Measurements from ENCODE around the gene RIC3. TPM values are rescaled to one million over a fixed set of nuclear protein-coding genes. Genes with fewer than 3 reads are reported as not detected.

The RIC3 gene
- total RNA-seq, 4 donors from 2014 or later: 3.3 to 43.0 (median 12.5) TPM

- 60 to 85% methylated on average over 1 to 8 of the region's 8 CpGs for WGBS, 2 donors (ENCODE audit: low coverage in 1 of 2)
- H3K9me3 ChIP-seq: no peaks in the 10 kb centered on the region
- peaks cover 0 to 16% (median 7%) of the 10 kb centered on the region in 4 donors for H3K4me1 ChIP-seq
- peak overlapping the region in 1 of 4 donors; percentile 53 for H3K27ac ChIP-seq
- TF ChIP-seq EP300 (IDR thresholded peaks at IDR 0.05; ENCODE audit: low read depth): no peak
- no peak for TF ChIP-seq POLR2A (IDR thresholded peaks at IDR 0.05)
- TF ChIP-seq POLR2AphosphoS5 (IDR thresholded peaks at IDR 0.05): no peak
- no peak for TF ChIP-seq CTCF (IDR thresholded peaks at IDR 0.05)
- intact Hi-C loops (cut with DNase I; ENCODE audit: low total_unique reads) (loop anchor here (5.0 kb wide), 1 partner anchor 37 kb away; no protein-coding TSS in a partner anchor), in situ Hi-C loops (cut with MboI; ENCODE audit: low pct_ligation_motif_present in 1 of 4, low pct_unique_long_range_greater_than_20kb in 1 of 4, low sequenced_read_pairs in 3 of 4) (no loop called here)
- H3K4me3 ChIP-seq: no peak overlapping the region
- H3K27me3 ChIP-seq: no peaks in the 10 kb centered on the region
- H3K36me3 ChIP-seq: no peaks in the 10 kb centered on the region
- no peak for DNase-seq
Measured at GRCh38 chr11:8069771-8070170, 99.1 kb downstream of the RIC3 start.

GRCh38 chr11:8068605-8069221 is 100.1 kb downstream of the RIC3 start:
- H3K36me3 ChIP-seq: no peaks in the 10 kb centered on the region
- H3K27ac ChIP-seq: peak overlapping the region; percentile 18 to 53 (median 40)
- H3K4me1 ChIP-seq: peaks cover 0 to 17% (median 7%) of the 10 kb centered on the region in 4 donors
- WGBS, 2 donors (ENCODE audit: low coverage in 1 of 2): 43 to 45% methylated on average over 1 to 11 of the region's 15 CpGs
- H3K27me3 ChIP-seq: no peaks in the 10 kb centered on the region
- no peak for TF ChIP-seq POLR2A (IDR thresholded peaks at IDR 0.05)
- TF ChIP-seq EP300 (IDR thresholded peaks at IDR 0.05; ENCODE audit: low read depth): no peak
- TF ChIP-seq CTCF (IDR thresholded peaks at IDR 0.05): no peak
- no peak for TF ChIP-seq POLR2AphosphoS5 (IDR thresholded peaks at IDR 0.05)
- intact Hi-C loops (cut with DNase I; ENCODE audit: low total_unique reads) (no loop called here), in situ Hi-C loops (cut with MboI; ENCODE audit: low pct_ligation_motif_present in 1 of 4, low pct_unique_long_range_greater_than_20kb in 1 of 4, low sequenced_read_pairs in 3 of 4) (no loop called here)
- H3K9me3 ChIP-seq: no peaks in the 10 kb centered on the region
- DNase-seq: peak; percentile 20
- no peak overlapping the region for H3K4me3 ChIP-seq

- H3K36me3 ChIP-seq: no peaks in the 10 kb centered on the region
- peak overlapping the region; percentile 18 to 53 (median 40) for H3K27ac ChIP-seq
- no peaks in the 10 kb centered on the region for H3K27me3 ChIP-seq
- in situ Hi-C loops (cut with MboI; ENCODE audit: low pct_ligation_motif_present in 1 of 4, low pct_unique_long_range_greater_than_20kb in 1 of 4, low sequenced_read_pairs in 3 of 4) (no loop called here), intact Hi-C loops (cut with DNase I; ENCODE audit: low total_unique reads) (no loop called here)
- H3K4me1 ChIP-seq: peaks cover 0 to 23% (median 7%) of the 10 kb centered on the region in 4 donors
- TF ChIP-seq POLR2AphosphoS5 (IDR thresholded peaks at IDR 0.05): no peak
- TF ChIP-seq POLR2A (IDR thresholded peaks at IDR 0.05): no peak
- no peak for TF ChIP-seq EP300 (IDR thresholded peaks at IDR 0.05; ENCODE audit: low read depth)
- TF ChIP-seq CTCF (IDR thresholded peaks at IDR 0.05): no peak
- H3K9me3 ChIP-seq: no peaks in the 10 kb centered on the region
- H3K4me3 ChIP-seq: no peak overlapping the region
- DNase-seq: no peak
- WGBS, 2 donors (ENCODE audit: low coverage in 1 of 2): 75% methylated on average over 9 to 13 of the region's 13 CpGs
Measured at GRCh38 chr11:8067929-8068575, 100.8 kb downstream of the RIC3 start.

GRCh38 chr11:8067567-8067928 is 101.3 kb downstream of the RIC3 start:
- Histone ChIP-seq H3K27me3 (no peaks in the 10 kb centered on the region), H3K4me1 (peaks cover 0 to 28% (median 10%) of the 10 kb centered on the region in 4 donors), H3K9me3 (no peaks in the 10 kb centered on the region), H3K4me3 (no peak overlapping the region), H3K36me3 (no peaks in the 10 kb centered on the region), H3K27ac (no peak overlapping the region)
- DNase-seq: no peak
- TF ChIP-seq EP300 (IDR thresholded peaks at IDR 0.05; ENCODE audit: low read depth) (no peak), CTCF (IDR thresholded peaks at IDR 0.05) (no peak), POLR2A (IDR thresholded peaks at IDR 0.05) (no peak), POLR2AphosphoS5 (IDR thresholded peaks at IDR 0.05) (no peak)
- intact Hi-C loops (cut with DNase I; ENCODE audit: low total_unique reads) (no loop called here), in situ Hi-C loops (cut with MboI; ENCODE audit: low pct_ligation_motif_present in 1 of 4, low pct_unique_long_range_greater_than_20kb in 1 of 4, low sequenced_read_pairs in 3 of 4) (no loop called here)
- 83 to 88% methylated on average over 1 to 4 of the region's 4 CpGs for WGBS, 2 donors (ENCODE audit: low coverage in 1 of 2)
